HEK293T (cell line): ENCODE measurements around the gene TMEM151A.
"Not testable (repeated sequence)": the region's sequence is repeated elsewhere in the genome, so short reads cannot be mapped to it uniquely, and the experiment has no call there.

Experiments
- ARNT ChIP-seq: fragments of 450-650 bp; IDR thresholded peaks from 2 replicates; pipeline ENCODE4 v1.6.1; 2017; ENCODE audit warnings: mild to moderate bottlenecking
- BHLHE40 ChIP-seq: fragments of 450-650 bp; IDR thresholded peaks from 2 replicates; pipeline ENCODE4 v1.6.1; 2016; ENCODE audit warnings: mild to moderate bottlenecking, moderate library complexity, borderline replicate concordance
- CTBP1 ChIP-seq: fragments of 450-650 bp; IDR thresholded peaks from 2 replicates; pipeline ENCODE4 v1.6.1; 2016; ENCODE audit warnings: borderline replicate concordance
- ELF4 ChIP-seq: fragments of 450-650 bp; IDR thresholded peaks from 2 replicates; pipeline ENCODE4 v1.6.1; 2017; ENCODE audit warnings: antibody characterized with exemption
- FOXA1 ChIP-seq: fragments of 450-650 bp; IDR thresholded peaks from 2 replicates; pipeline ENCODE4 v1.6.1; 2016; ENCODE audit warnings: mild to moderate bottlenecking
- FOXM1 ChIP-seq: fragments of 450-650 bp; IDR thresholded peaks from 2 replicates; pipeline ENCODE4 v1.6.1; 2017; ENCODE audit warnings: mild to moderate bottlenecking, borderline replicate concordance
- HDGF ChIP-seq: fragments of 450-650 bp; IDR thresholded peaks from 2 replicates; pipeline ENCODE4 v1.6.1; 2017; ENCODE audit warnings: antibody characterized with exemption, borderline replicate concordance
- LEF1 ChIP-seq: fragments of 450-650 bp; IDR thresholded peaks from 2 replicates; pipeline ENCODE4 v1.6.1; 2017; ENCODE audit warnings: mild to moderate bottlenecking, borderline replicate concordance
- NFRKB ChIP-seq: fragments of 450-650 bp; IDR thresholded peaks from 2 replicates; pipeline ENCODE4 v1.6.1; 2016; ENCODE audit warnings: mild to moderate bottlenecking, moderate library complexity
- SP1 ChIP-seq: fragments of 450-650 bp; IDR thresholded peaks from 2 replicates; pipeline ENCODE4 v1.6.1; 2017
- SUZ12 ChIP-seq: fragments of 450-650 bp; IDR thresholded peaks from 2 replicates; pipeline ENCODE4 v1.6.1; 2016; ENCODE audit warnings: mild to moderate bottlenecking
- TARDBP ChIP-seq: fragments of 450-650 bp; IDR thresholded peaks from 2 replicates; pipeline ENCODE4 v1.6.1; 2016
- ZNF384 ChIP-seq: fragments of 450-650 bp; IDR thresholded peaks from 2 replicates; pipeline ENCODE4 v1.6.1; 2016
- TF ChIP-seq, protein P1 (sequence below): fragments of 450-650 bp; IDR thresholded peaks from 2 replicates; pipeline ENCODE4 v1.6.1; 2016

DNA sequence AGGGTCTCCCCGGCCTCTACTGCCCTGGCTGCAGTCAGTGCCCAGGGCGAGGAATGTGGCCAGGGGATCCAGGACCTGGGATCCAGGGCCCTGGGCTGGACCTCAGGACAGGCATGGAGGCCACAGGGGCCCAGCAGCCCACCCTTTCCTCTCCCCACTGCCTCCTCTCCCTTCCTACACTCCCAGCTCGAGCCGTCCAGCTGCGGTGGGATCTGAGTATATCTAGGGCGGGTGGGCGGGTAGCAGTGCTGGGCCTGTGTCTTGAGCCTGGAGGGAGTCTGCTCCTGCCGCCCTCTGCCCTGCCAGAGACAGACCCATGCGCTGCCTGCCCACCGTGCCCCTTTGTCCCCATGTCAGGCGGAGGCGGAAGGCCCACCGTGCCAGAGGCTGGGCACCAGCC, 15.1 kb upstream of the TMEM151A start:
- TF ChIP-seq NFRKB, SUZ12, FOXM1, BHLHE40, FOXA1, SP1, CTBP1, TARDBP, ELF4, LEF1, HDGF, ARNT, ZNF384: not testable (repeated sequence)
- TF ChIP-seq, protein P1, sequence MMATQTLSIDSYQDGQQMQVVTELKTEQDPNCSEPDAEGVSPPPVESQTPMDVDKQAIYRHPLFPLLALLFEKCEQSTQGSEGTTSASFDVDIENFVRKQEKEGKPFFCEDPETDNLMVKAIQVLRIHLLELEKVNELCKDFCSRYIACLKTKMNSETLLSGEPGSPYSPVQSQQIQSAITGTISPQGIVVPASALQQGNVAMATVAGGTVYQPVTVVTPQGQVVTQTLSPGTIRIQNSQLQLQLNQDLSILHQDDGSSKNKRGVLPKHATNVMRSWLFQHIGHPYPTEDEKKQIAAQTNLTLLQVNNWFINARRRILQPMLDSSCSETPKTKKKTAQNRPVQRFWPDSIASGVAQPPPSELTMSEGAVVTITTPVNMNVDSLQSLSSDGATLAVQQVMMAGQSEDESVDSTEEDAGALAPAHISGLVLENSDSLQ = not testable (repeated sequence)
